Measurements from ENCODE around the gene CDK5RAP2.

Gene CDK5RAP2

GRCh38 chr9:120392245-120392644 lies 187.7 kb downstream of the CDK5RAP2 start:
- no peak overlapping the region for H3K4me3 ChIP-seq (ENCODE audit: low read length in 2 of 2)
- no peaks in the 10 kb centered on the region for H3K4me1 ChIP-seq (ENCODE audit: control insufficient read depth in 2 of 2, insufficient read depth in 2 of 2, low read length in 2 of 2)
- no peaks in the 10 kb centered on the region for H3K9me3 ChIP-seq (ENCODE audit: control insufficient read depth in 2 of 2, low read length in 2 of 2)
- no peaks in the 10 kb centered on the region for H3K27me3 ChIP-seq (ENCODE audit: control insufficient read depth in 2 of 2, insufficient read depth in 2 of 2, low read length in 2 of 2)
- peaks cover 61 to 75% of the 10 kb centered on the region in 2 donors for H3K36me3 ChIP-seq (ENCODE audit: control insufficient read depth in 2 of 2, insufficient read depth in 2 of 2, low read length in 2 of 2)
- H3K27ac ChIP-seq (ENCODE audit: low read depth in 2 of 2, low read length in 2 of 2), result no peak overlapping the region
- no peak overlapping the region for H3K9ac ChIP-seq (ENCODE audit: low read depth in 1 of 2, low read length in 2 of 2)

- no peaks in the 10 kb centered on the region for H3K9me3 ChIP-seq (ENCODE audit: control insufficient read depth in 2 of 2, low read length in 2 of 2)
- H3K9ac ChIP-seq (ENCODE audit: low read depth in 1 of 2, low read length in 2 of 2), result no peak overlapping the region
- peaks cover 2 to 3% of the 10 kb centered on the region in 2 donors for H3K4me1 ChIP-seq (ENCODE audit: control insufficient read depth in 2 of 2, insufficient read depth in 2 of 2, low read length in 2 of 2)
- H3K27me3 ChIP-seq (ENCODE audit: control insufficient read depth in 2 of 2, insufficient read depth in 2 of 2, low read length in 2 of 2), result no peaks in the 10 kb centered on the region
- H3K36me3 ChIP-seq (ENCODE audit: control insufficient read depth in 2 of 2, insufficient read depth in 2 of 2, low read length in 2 of 2), result peaks cover 61 to 72% of the 10 kb centered on the region in 2 donors
- H3K27ac ChIP-seq (ENCODE audit: low read depth in 2 of 2, low read length in 2 of 2), result no peak overlapping the region
- no peak overlapping the region for H3K4me3 ChIP-seq (ENCODE audit: low read length in 2 of 2)
Measured at GRCh38 chr9:120391691-120392090, 188.3 kb downstream of the CDK5RAP2 start.

- Histone ChIP-seq H3K27ac (ENCODE audit: low read depth in 2 of 2, low read length in 2 of 2) (no peak overlapping the region), H3K9me3 (ENCODE audit: control insufficient read depth in 2 of 2, low read length in 2 of 2) (no peaks in the 10 kb centered on the region), H3K4me3 (ENCODE audit: low read length in 2 of 2) (no peak overlapping the region), H3K4me1 (ENCODE audit: control insufficient read depth in 2 of 2, insufficient read depth in 2 of 2, low read length in 2 of 2) (peaks cover 6 to 9% of the 10 kb centered on the region in 2 donors), H3K36me3 (ENCODE audit: control insufficient read depth in 2 of 2, insufficient read depth in 2 of 2, low read length in 2 of 2) (peaks cover 56 to 66% of the 10 kb centered on the region in 2 donors), H3K27me3 (ENCODE audit: control insufficient read depth in 2 of 2, insufficient read depth in 2 of 2, low read length in 2 of 2) (no peaks in the 10 kb centered on the region), H3K9ac (ENCODE audit: low read depth in 1 of 2, low read length in 2 of 2) (no peak overlapping the region)
Measured at GRCh38 chr9:120390637-120391190, 189.3 kb downstream of the CDK5RAP2 start.

GRCh38 chr9:120389867-120390266 lies 190.1 kb downstream of the CDK5RAP2 start:
- Histone ChIP-seq H3K36me3 (ENCODE audit: control insufficient read depth in 2 of 2, insufficient read depth in 2 of 2, low read length in 2 of 2) (peaks cover 51 to 59% of the 10 kb centered on the region in 2 donors), H3K9ac (ENCODE audit: low read depth in 1 of 2, low read length in 2 of 2) (no peak overlapping the region), H3K27ac (ENCODE audit: low read depth in 2 of 2, low read length in 2 of 2) (no peak overlapping the region), H3K4me3 (ENCODE audit: low read length in 2 of 2) (no peak overlapping the region), H3K9me3 (ENCODE audit: control insufficient read depth in 2 of 2, low read length in 2 of 2) (no peaks in the 10 kb centered on the region), H3K4me1 (ENCODE audit: control insufficient read depth in 2 of 2, insufficient read depth in 2 of 2, low read length in 2 of 2) (peaks cover 6 to 9% of the 10 kb centered on the region in 2 donors), H3K27me3 (ENCODE audit: control insufficient read depth in 2 of 2, insufficient read depth in 2 of 2, low read length in 2 of 2) (no peaks in the 10 kb centered on the region)

DNA sequence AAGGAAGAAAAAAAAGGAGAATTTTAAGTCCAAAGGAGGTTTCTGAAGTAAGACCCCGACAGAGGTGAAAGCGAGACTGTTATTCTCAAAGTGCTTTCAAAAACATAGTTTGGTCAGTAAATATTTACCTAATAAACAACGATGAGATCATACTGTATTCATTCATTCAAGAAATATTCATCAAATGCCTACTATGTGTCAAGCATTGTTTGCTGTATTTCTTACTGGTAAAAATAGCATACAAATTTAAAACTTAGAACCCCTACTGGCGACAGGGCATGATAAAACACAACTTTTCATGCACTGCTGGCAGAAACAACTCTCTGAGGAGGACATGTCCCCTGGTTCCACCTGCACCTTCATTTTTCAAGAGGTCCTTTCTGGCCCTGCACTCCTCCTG lies 190.7 kb downstream of the CDK5RAP2 start:
- H3K4me1 ChIP-seq (ENCODE audit: control insufficient read depth in 2 of 2, insufficient read depth in 2 of 2, low read length in 2 of 2), result peaks cover 9 to 14% of the 10 kb centered on the region in 2 donors
- H3K9ac ChIP-seq (ENCODE audit: low read depth in 1 of 2, low read length in 2 of 2), result no peak overlapping the region
- no peaks in the 10 kb centered on the region for H3K27me3 ChIP-seq (ENCODE audit: control insufficient read depth in 2 of 2, insufficient read depth in 2 of 2, low read length in 2 of 2)
- H3K36me3 ChIP-seq (ENCODE audit: control insufficient read depth in 2 of 2, insufficient read depth in 2 of 2, low read length in 2 of 2), result peaks cover 47 to 55% of the 10 kb centered on the region in 2 donors
- H3K4me3 ChIP-seq (ENCODE audit: low read length in 2 of 2), result no peak overlapping the region
- H3K27ac ChIP-seq (ENCODE audit: low read depth in 2 of 2, low read length in 2 of 2), result no peak overlapping the region
- H3K9me3 ChIP-seq (ENCODE audit: control insufficient read depth in 2 of 2, low read length in 2 of 2), result no peaks in the 10 kb centered on the region

- Histone ChIP-seq H3K27me3 (ENCODE audit: control insufficient read depth in 2 of 2, insufficient read depth in 2 of 2, low read length in 2 of 2) (no peaks in the 10 kb centered on the region), H3K9ac (ENCODE audit: low read depth in 1 of 2, low read length in 2 of 2) (no peak overlapping the region), H3K27ac (ENCODE audit: low read depth in 2 of 2, low read length in 2 of 2) (no peak overlapping the region), H3K4me1 (ENCODE audit: control insufficient read depth in 2 of 2, insufficient read depth in 2 of 2, low read length in 2 of 2) (peaks cover 9 to 17% of the 10 kb centered on the region in 2 donors), H3K4me3 (ENCODE audit: low read length in 2 of 2) (no peak overlapping the region), H3K9me3 (ENCODE audit: control insufficient read depth in 2 of 2, low read length in 2 of 2) (no peaks in the 10 kb centered on the region), H3K36me3 (ENCODE audit: control insufficient read depth in 2 of 2, insufficient read depth in 2 of 2, low read length in 2 of 2) (peaks cover 36 to 44% of the 10 kb centered on the region in 2 donors)
Measured at GRCh38 chr9:120388003-120388855, 191.7 kb downstream of the CDK5RAP2 start.

- Histone ChIP-seq H3K36me3 (ENCODE audit: control insufficient read depth in 2 of 2, insufficient read depth in 2 of 2, low read length in 2 of 2) (peaks cover 28 to 36% of the 10 kb centered on the region in 2 donors), H3K4me3 (ENCODE audit: low read length in 2 of 2) (no peak overlapping the region), H3K9me3 (ENCODE audit: control insufficient read depth in 2 of 2, low read length in 2 of 2) (no peaks in the 10 kb centered on the region), H3K4me1 (ENCODE audit: control insufficient read depth in 2 of 2, insufficient read depth in 2 of 2, low read length in 2 of 2) (peaks cover 9 to 17% of the 10 kb centered on the region in 2 donors), H3K27ac (ENCODE audit: low read depth in 2 of 2, low read length in 2 of 2) (no peak overlapping the region), H3K9ac (ENCODE audit: low read depth in 1 of 2, low read length in 2 of 2) (no peak overlapping the region), H3K27me3 (ENCODE audit: control insufficient read depth in 2 of 2, insufficient read depth in 2 of 2, low read length in 2 of 2) (no peaks in the 10 kb centered on the region)
Measured at GRCh38 chr9:120387257-120388002, 192.5 kb downstream of the CDK5RAP2 start.

GRCh38 chr9:120386390-120387131 lies 193.4 kb downstream of the CDK5RAP2 start:
- H3K4me3 ChIP-seq (ENCODE audit: low read length in 2 of 2), result peak overlapping the region in 1 of 2 donors; percentile 5
- H3K9me3 ChIP-seq (ENCODE audit: control insufficient read depth in 2 of 2, low read length in 2 of 2), result no peaks in the 10 kb centered on the region
- no peak overlapping the region for H3K9ac ChIP-seq (ENCODE audit: low read depth in 1 of 2, low read length in 2 of 2)
- H3K36me3 ChIP-seq (ENCODE audit: control insufficient read depth in 2 of 2, insufficient read depth in 2 of 2, low read length in 2 of 2), result peaks cover 23 to 28% of the 10 kb centered on the region in 2 donors
- H3K4me1 ChIP-seq (ENCODE audit: control insufficient read depth in 2 of 2, insufficient read depth in 2 of 2, low read length in 2 of 2), result peaks cover 9 to 17% of the 10 kb centered on the region in 2 donors
- no peak overlapping the region for H3K27ac ChIP-seq (ENCODE audit: low read depth in 2 of 2, low read length in 2 of 2)
- H3K27me3 ChIP-seq (ENCODE audit: control insufficient read depth in 2 of 2, insufficient read depth in 2 of 2, low read length in 2 of 2), result no peaks in the 10 kb centered on the region

GRCh38 chr9:120385606-120386389 lies 194.2 kb downstream of the CDK5RAP2 start:
- Histone ChIP-seq H3K27me3 (ENCODE audit: control insufficient read depth in 2 of 2, insufficient read depth in 2 of 2, low read length in 2 of 2) (no peaks in the 10 kb centered on the region), H3K4me3 (ENCODE audit: low read length in 2 of 2) (no peak overlapping the region), H3K4me1 (ENCODE audit: control insufficient read depth in 2 of 2, insufficient read depth in 2 of 2, low read length in 2 of 2) (peaks cover 9 to 17% of the 10 kb centered on the region in 2 donors), H3K36me3 (ENCODE audit: control insufficient read depth in 2 of 2, insufficient read depth in 2 of 2, low read length in 2 of 2) (peaks cover 15 to 22% of the 10 kb centered on the region in 2 donors), H3K9ac (ENCODE audit: low read depth in 1 of 2, low read length in 2 of 2) (no peak overlapping the region), H3K27ac (ENCODE audit: low read depth in 2 of 2, low read length in 2 of 2) (no peak overlapping the region), H3K9me3 (ENCODE audit: control insufficient read depth in 2 of 2, low read length in 2 of 2) (no peaks in the 10 kb centered on the region)

Measured in mucosa of rectum (tissue), 2 donors.